Peyer's patch (tissue), 4 donors: Measurements from ENCODE around the gene OAF.

Experiments used
- CTCF ChIP-seq, 6 experiments: fragments of 450-650 bp in 4 of 6; fragments of 200-600 bp in 2 of 6; sonication (generic) in 1 of 6; IDR thresholded peaks; one replicate each; pipeline ENCODE4 v1.5.1; 2017 to 2019; ENCODE audit warnings: antibody characterized with exemption in 6 of 6, mild to moderate bottlenecking in 3 of 6, moderate library complexity in 1 of 6
- POLR2A ChIP-seq, 2 donors: fragments of 450-650 bp; IDR thresholded peaks; one replicate each; pipeline ENCODE4 v1.5.1; 2017; ENCODE audit warnings: antibody characterized with exemption in 2 of 2, mild to moderate bottlenecking in 2 of 2, moderate library complexity in 2 of 2

- no peak for TF ChIP-seq POLR2A (IDR thresholded peaks at IDR 0.05)
- no peak for TF ChIP-seq CTCF (IDR thresholded peaks at IDR 0.05)
These were observed 27.1 kb upstream of the OAF start for GRCh38 chr11:120183701-120184141.
